ENCODE results near the gene SPDYE5.
"Not testable (repeated sequence)": the region's sequence is repeated elsewhere in the genome, so short reads cannot be mapped to it uniquely, and the experiment has no call there.

The SPDYE5 gene, protein sequence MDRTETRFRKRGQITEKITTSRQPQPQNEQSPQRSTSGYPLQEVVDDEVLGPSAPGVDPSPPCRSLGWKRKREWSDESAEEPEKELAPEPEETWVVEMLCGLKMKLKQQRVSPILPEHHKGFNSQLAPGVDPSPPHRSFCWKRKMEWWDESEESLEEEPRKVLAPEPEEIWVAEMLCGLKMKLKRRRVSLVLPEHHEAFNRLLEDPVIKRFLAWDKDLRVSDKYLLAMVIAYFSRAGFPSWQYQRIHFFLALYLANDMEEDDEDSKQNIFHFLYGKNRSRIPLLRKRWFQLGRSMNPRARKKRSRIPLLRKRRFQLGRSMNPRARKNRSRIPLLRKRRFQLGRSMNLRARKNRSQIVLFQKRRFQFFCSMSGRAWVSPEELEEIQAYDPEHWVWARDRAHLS

GRCh38 chr7:75492020-75492419, at the start of gene SPDYE5:
Gene SPDYE5, plus strand, starts transcription at chr7:75492320. Its CDS starts 1,728 bp downstream, at chr7:75494048.
- not testable (repeated sequence) for H3K4me1 ChIP-seq, H3K27ac ChIP-seq, H3K9ac ChIP-seq, H3K9me3 ChIP-seq, H3K27me3 ChIP-seq, H3K4me2 ChIP-seq, H4K20me1 ChIP-seq, H3K36me3 ChIP-seq, H3K4me3 ChIP-seq

DNA sequence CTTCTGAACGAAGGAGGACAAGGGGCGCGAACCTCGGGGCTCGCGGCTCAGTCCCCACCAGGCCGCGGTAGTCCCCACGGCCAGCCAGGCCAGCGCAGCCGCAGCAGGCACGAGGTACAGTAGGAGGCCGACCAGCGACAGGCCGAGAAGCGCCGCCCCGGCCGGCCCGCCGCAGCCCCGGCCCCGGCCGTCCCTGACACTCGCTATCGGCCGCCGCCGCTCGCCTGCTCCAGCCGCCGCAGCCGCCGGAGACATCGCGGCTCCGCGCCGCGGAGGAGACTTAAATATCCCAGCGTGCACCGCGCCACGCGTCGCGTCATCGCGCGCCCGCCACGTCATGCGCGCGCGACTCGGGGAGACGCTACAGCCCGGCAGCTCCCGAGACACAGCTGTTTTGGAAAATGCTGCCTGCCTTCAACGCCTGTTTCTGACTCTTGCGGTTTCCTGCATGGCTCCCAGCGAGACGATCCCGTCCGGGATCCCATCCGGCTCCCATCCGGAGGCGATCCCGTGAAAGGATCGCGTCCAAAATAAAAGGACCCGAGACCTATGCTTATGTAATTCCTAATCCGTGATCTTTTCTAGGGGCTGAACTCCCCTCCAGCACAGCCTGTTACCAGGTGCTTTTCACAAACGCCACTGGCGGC, 49.5 kb upstream of the SPDYE5 start:
- Histone ChIP-seq H3K27ac (0 out of 2 replicates have a peak overlapping the region, but pooled peaks have one; percentile 58), H3K4me3 (peak overlapping the region; percentile 64), H3K9ac (peak overlapping the region; percentile 71), H3K4me2 (peak overlapping the region; percentile 55), H3K36me3 (peaks cover 30% of the 10 kb centered on the region)
- H3K4me1 ChIP-seq, H3K27me3 ChIP-seq, H3K9me3 ChIP-seq, H4K20me1 ChIP-seq: not testable (repeated sequence)

- not testable (repeated sequence) for H3K27me3 ChIP-seq, H3K27ac ChIP-seq, H3K4me2 ChIP-seq, H3K4me3 ChIP-seq, H3K9ac ChIP-seq, H3K9me3 ChIP-seq, H4K20me1 ChIP-seq, H3K4me1 ChIP-seq
- H3K36me3 ChIP-seq = peaks cover 15% of the 10 kb centered on the region; the same call in 1 of the 2 replicates
Measured at GRCh38 chr7:75449946-75450345, 42.2 kb upstream of the SPDYE5 start.

DNA sequence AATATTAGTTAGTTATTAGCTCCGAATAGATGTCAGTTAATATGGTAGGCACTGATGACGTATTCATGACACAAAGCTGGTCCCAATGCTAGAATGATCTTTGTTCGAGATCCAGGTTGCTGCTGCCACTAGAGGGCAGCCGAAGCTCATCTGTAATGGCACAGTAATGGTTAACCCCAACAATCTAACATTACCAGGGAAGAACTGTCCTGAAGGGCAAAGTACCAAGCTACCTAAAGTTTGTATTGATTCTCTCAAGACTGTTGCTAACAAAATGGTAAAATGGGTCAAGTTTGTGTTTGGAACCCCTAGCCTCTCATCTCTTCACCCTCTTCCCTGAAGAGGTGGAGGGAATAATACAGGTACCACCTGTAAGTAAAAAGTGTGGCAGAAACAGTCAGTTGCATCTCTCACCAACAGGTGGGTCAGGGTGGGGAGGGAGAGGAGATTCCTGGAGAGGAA, 39.6 kb upstream of the SPDYE5 start:
- not testable (repeated sequence) for H3K27me3 ChIP-seq, H3K9me3 ChIP-seq, H4K20me1 ChIP-seq, H3K4me1 ChIP-seq, H3K9ac ChIP-seq, H3K27ac ChIP-seq, H3K4me2 ChIP-seq, H3K4me3 ChIP-seq
- peaks cover 15% of the 10 kb centered on the region; the same call in 1 of the 2 replicates for H3K36me3 ChIP-seq

- H3K4me1 ChIP-seq = peaks cover 14% of the 10 kb centered on the region; the same call in 1 of the 2 replicates
- H3K27me3 ChIP-seq, H3K9me3 ChIP-seq, H4K20me1 ChIP-seq, H3K36me3 ChIP-seq, H3K27ac ChIP-seq, H3K9ac ChIP-seq, H3K4me3 ChIP-seq, H3K4me2 ChIP-seq: not testable (repeated sequence)
Measured at GRCh38 chr7:75456403-75456802, 35.7 kb upstream of the SPDYE5 start.

- not testable (repeated sequence) for H3K4me2 ChIP-seq, H3K4me3 ChIP-seq, H3K27me3 ChIP-seq, H3K27ac ChIP-seq, H3K9me3 ChIP-seq, H3K9ac ChIP-seq, H3K36me3 ChIP-seq, H4K20me1 ChIP-seq
- peaks cover 25% of the 10 kb centered on the region for H3K4me1 ChIP-seq
Measured at GRCh38 chr7:75458034-75458433, 34.1 kb upstream of the SPDYE5 start.

GRCh38 chr7:75460541-75460940, 31.6 kb upstream of the SPDYE5 start:
- H3K9me3 ChIP-seq, H3K4me3 ChIP-seq, H3K36me3 ChIP-seq, H3K9ac ChIP-seq, H3K27ac ChIP-seq, H4K20me1 ChIP-seq, H3K27me3 ChIP-seq: not testable (repeated sequence)
- Histone ChIP-seq H3K4me1 (peaks cover 28% of the 10 kb centered on the region), H3K4me2 (peak overlapping the region; percentile 71)

DNA sequence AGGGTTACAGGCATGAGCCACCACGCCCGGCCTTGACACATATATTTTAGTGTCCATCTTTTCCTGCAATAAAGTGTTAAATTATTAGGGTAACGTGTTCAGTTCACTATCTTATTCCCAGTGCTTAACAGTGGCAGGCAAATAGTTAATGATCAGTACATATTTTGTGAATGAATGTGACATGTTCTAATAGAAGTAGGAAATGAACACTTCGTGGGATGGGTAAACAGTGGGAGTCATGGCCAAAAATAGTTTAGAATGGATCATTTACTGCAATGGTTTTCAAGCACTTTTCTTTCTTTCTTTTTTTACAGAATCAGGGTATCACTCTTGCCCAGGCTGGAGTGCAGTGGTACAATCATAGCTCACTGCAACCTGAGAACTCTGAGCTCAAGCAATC, 22.0 kb upstream of the SPDYE5 start:
- H3K4me3 ChIP-seq, H3K27me3 ChIP-seq, H4K20me1 ChIP-seq, H3K9ac ChIP-seq, H3K27ac ChIP-seq, H3K4me2 ChIP-seq, H3K4me1 ChIP-seq: not testable (repeated sequence)
- Histone ChIP-seq H3K36me3 (peaks cover 71% of the 10 kb centered on the region), H3K9me3 (peaks cover 13% of the 10 kb centered on the region)

DNA sequence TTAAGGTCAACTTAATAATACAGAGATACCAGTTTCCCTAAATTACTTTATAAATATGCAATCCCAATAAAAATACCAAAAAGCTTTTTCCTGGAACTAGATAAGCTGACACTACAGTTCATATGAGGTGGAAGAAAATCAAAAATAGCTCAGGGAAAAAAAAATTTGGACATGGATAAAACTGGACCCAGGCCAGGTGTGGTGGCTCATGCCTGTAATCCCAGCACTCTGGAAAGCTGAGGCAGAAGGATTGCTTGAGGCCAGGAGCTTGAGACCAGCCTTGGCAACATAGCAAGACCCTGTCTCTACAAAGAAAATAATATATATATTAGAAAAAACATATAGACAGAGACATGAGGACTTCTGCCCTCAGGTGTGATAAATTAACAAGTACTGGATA, 14.7 kb upstream of the SPDYE5 start:
- H3K27me3 ChIP-seq, H3K9me3 ChIP-seq, H3K4me2 ChIP-seq, H3K27ac ChIP-seq, H3K4me3 ChIP-seq, H3K9ac ChIP-seq, H4K20me1 ChIP-seq, H3K4me1 ChIP-seq: not testable (repeated sequence)
- H3K36me3 ChIP-seq = peaks cover 40% of the 10 kb centered on the region

GRCh38 chr7:75480313-75480712, 11.8 kb upstream of the SPDYE5 start:
- H3K36me3 ChIP-seq = peaks cover 25% of the 10 kb centered on the region
- H3K27ac ChIP-seq, H3K9ac ChIP-seq, H3K9me3 ChIP-seq, H3K4me2 ChIP-seq, H4K20me1 ChIP-seq, H3K4me3 ChIP-seq, H3K27me3 ChIP-seq, H3K4me1 ChIP-seq: not testable (repeated sequence)

GRCh38 chr7:75485355-75485978, 6.7 kb upstream of the SPDYE5 start:
- Histone ChIP-seq H3K27ac (peak overlapping the region; percentile 88), H3K36me3 (peaks cover 13% of the 10 kb centered on the region), H3K9ac (peak overlapping the region; percentile 90)

GRCh38 chr7:75485979-75486643, 6.0 kb upstream of the SPDYE5 start, which contains the start of gene POM121C:
Gene POM121C, minus strand, starts transcription at chr7:75486299. Its CDS starts 44,803 bp downstream, at chr7:75441496.
- H3K36me3 ChIP-seq = peaks cover 13% of the 10 kb centered on the region
- not testable (repeated sequence) for H3K4me1 ChIP-seq, H3K27me3 ChIP-seq, H4K20me1 ChIP-seq, H3K9me3 ChIP-seq
- H3K9ac ChIP-seq = peak within 1 kb of the TSS; percentile 90
- peak within 1 kb of the TSS; percentile 71 for H3K4me2 ChIP-seq
- peak within 1 kb of the TSS; percentile 88 for H3K27ac ChIP-seq
- H3K4me3 ChIP-seq = peak within 1 kb of the TSS; percentile 85

More at GRCh38 chr7:75485355-75485978, 6.7 kb upstream of the SPDYE5 start:
- Histone ChIP-seq H3K4me3 (peak overlapping the region; percentile 85), H3K4me2 (peak overlapping the region; percentile 71)
- not testable (repeated sequence) for H4K20me1 ChIP-seq, H3K9me3 ChIP-seq, H3K4me1 ChIP-seq, H3K27me3 ChIP-seq

- not testable (repeated sequence) for H3K9ac ChIP-seq, H4K20me1 ChIP-seq, H3K4me1 ChIP-seq, H3K9me3 ChIP-seq, H3K4me2 ChIP-seq, H3K27ac ChIP-seq, H3K27me3 ChIP-seq, H3K4me3 ChIP-seq
- H3K36me3 ChIP-seq = peaks cover 18% of the 10 kb centered on the region
Measured at GRCh38 chr7:75509033-75509432, 16.9 kb downstream of the SPDYE5 start.

- H3K27ac ChIP-seq, H3K9ac ChIP-seq, H3K27me3 ChIP-seq, H4K20me1 ChIP-seq, H3K4me1 ChIP-seq, H3K4me3 ChIP-seq, H3K4me2 ChIP-seq: not testable (repeated sequence)
- Histone ChIP-seq H3K36me3 (peaks cover 60% of the 10 kb centered on the region), H3K9me3 (peaks cover 21% of the 10 kb centered on the region)
Measured at GRCh38 chr7:75518842-75519241, 26.7 kb downstream of the SPDYE5 start.
